Prostate gland (tissue), 2 donors: ENCODE results near the gene CAPZB.

Experiments used
- POLR2A ChIP-seq: fragments of 450-650 bp; IDR thresholded peaks from one replicate; pipeline ENCODE4 v1.6.1; 2016; ENCODE audit warnings: antibody characterized with exemption, mild to moderate bottlenecking
- POLR2AphosphoS5 ChIP-seq: sonication (generic); formaldehyde crosslinking; IDR thresholded peaks from one replicate; pipeline ENCODE4 v1.6.1; 2017; ENCODE audit warnings: antibody characterized with exemption
- TF ChIP-seq, protein P1 (sequence below), 4 experiments: fragments of 200-600 bp in 2 of 4; fragments of 450-650 bp in 2 of 4; sonication (generic) in 2 of 4; IDR thresholded peaks; 1 replicate in 3 of 4; 2 replicates in 1 of 4; pipeline ENCODE4 v1.5.1; 2016 to 2019; ENCODE audit warnings: antibody characterized with exemption in 4 of 4, mild to moderate bottlenecking in 2 of 4, moderate library complexity in 2 of 4

GRCh38 chr1:19413999-19414398 is 71.3 kb downstream of the CAPZB start:
- TF ChIP-seq POLR2A (no peak), POLR2AphosphoS5 (no peak)
- TF ChIP-seq, protein P1, sequence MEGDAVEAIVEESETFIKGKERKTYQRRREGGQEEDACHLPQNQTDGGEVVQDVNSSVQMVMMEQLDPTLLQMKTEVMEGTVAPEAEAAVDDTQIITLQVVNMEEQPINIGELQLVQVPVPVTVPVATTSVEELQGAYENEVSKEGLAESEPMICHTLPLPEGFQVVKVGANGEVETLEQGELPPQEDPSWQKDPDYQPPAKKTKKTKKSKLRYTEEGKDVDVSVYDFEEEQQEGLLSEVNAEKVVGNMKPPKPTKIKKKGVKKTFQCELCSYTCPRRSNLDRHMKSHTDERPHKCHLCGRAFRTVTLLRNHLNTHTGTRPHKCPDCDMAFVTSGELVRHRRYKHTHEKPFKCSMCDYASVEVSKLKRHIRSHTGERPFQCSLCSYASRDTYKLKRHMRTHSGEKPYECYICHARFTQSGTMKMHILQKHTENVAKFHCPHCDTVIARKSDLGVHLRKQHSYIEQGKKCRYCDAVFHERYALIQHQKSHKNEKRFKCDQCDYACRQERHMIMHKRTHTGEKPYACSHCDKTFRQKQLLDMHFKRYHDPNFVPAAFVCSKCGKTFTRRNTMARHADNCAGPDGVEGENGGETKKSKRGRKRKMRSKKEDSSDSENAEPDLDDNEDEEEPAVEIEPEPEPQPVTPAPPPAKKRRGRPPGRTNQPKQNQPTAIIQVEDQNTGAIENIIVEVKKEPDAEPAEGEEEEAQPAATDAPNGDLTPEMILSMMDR (IDR thresholded peaks at IDR 0.05) = no peak
